ENCODE results near the gene PMFBP1. TPM values are rescaled to one million over a fixed set of nuclear protein-coding genes. Genes with fewer than 3 reads are reported as not detected.

PMFBP1 gene
- total RNA-seq, 2 donors from 2014 or later, result 2.0 to 4.4 TPM

- H3K36me3 ChIP-seq (replicated peaks in 1 of 2; ENCODE audit: insufficient read depth in 1 of 2, low read depth in 2 of 2), result no peaks in the 10 kb centered on the region
- no peak for ATAC-seq
- no peak overlapping the region for H3K4me3 ChIP-seq
- H3K27me3 ChIP-seq, result no peaks in the 10 kb centered on the region
- no peak for TF ChIP-seq CTCF (IDR thresholded peaks at IDR 0.05)
- TF ChIP-seq POLR2A (IDR thresholded peaks at IDR 0.05), result no peak
- DNase-seq, result no peak
- H3K4me1 ChIP-seq, result no peaks in the 10 kb centered on the region
- no peaks in the 10 kb centered on the region for H3K9me3 ChIP-seq
- intact Hi-C loops (cut with DNase I), result no loop called here
- no peak overlapping the region for H3K27ac ChIP-seq
- 37 to 71% methylated on average over 1 of the region's 1 CpG for WGBS, 2 donors
These were observed 2.2 kb downstream of the PMFBP1 start for GRCh38 chr16:72169708-72170107.

GRCh38 chr16:72168365-72168764 is 3.6 kb downstream of the PMFBP1 start:
- Histone ChIP-seq H3K4me3 (no peak overlapping the region), H3K9me3 (no peaks in the 10 kb centered on the region), H3K4me1 (no peaks in the 10 kb centered on the region), H3K27me3 (no peaks in the 10 kb centered on the region), H3K27ac (no peak overlapping the region), H3K36me3 (replicated peaks in 1 of 2; ENCODE audit: insufficient read depth in 1 of 2, low read depth in 2 of 2) (no peaks in the 10 kb centered on the region)
- no peak for DNase-seq
- no peak for ATAC-seq
- WGBS, 2 donors, result 76 to 83% methylated on average over 2 of the region's 2 CpGs
- TF ChIP-seq POLR2A (IDR thresholded peaks at IDR 0.05) (no peak), CTCF (IDR thresholded peaks at IDR 0.05) (no peak)
- intact Hi-C loops (cut with DNase I), result no loop called here

- no peak for DNase-seq
- H3K9me3 ChIP-seq, result no peaks in the 10 kb centered on the region
- 58 to 67% methylated on average over 6 of the region's 6 CpGs for WGBS, 2 donors
- intact Hi-C loops (cut with DNase I), result no loop called here
- no peak overlapping the region for H3K4me3 ChIP-seq
- H3K36me3 ChIP-seq (replicated peaks in 1 of 2; ENCODE audit: insufficient read depth in 1 of 2, low read depth in 2 of 2), result no peaks in the 10 kb centered on the region
- no peaks in the 10 kb centered on the region for H3K27me3 ChIP-seq
- no peak for TF ChIP-seq CTCF (IDR thresholded peaks at IDR 0.05)
- no peak for TF ChIP-seq POLR2A (IDR thresholded peaks at IDR 0.05)
- no peak overlapping the region for H3K27ac ChIP-seq
- no peaks in the 10 kb centered on the region for H3K4me1 ChIP-seq
- no peak for ATAC-seq
These were observed 4.9 kb downstream of the PMFBP1 start for GRCh38 chr16:72166954-72167561.

- 84 to 89% methylated on average over 2 of the region's 2 CpGs for WGBS, 2 donors
- intact Hi-C loops (cut with DNase I), result no loop called here
- H3K27ac ChIP-seq, result no peak overlapping the region
- TF ChIP-seq CTCF (IDR thresholded peaks at IDR 0.05) (no peak), POLR2A (IDR thresholded peaks at IDR 0.05) (no peak)
- no peaks in the 10 kb centered on the region for H3K27me3 ChIP-seq
- DNase-seq (no peak), ATAC-seq (no peak)
- no peaks in the 10 kb centered on the region for H3K9me3 ChIP-seq
- no peak overlapping the region for H3K4me3 ChIP-seq
- no peaks in the 10 kb centered on the region for H3K4me1 ChIP-seq
- no peaks in the 10 kb centered on the region for H3K36me3 ChIP-seq (replicated peaks in 1 of 2; ENCODE audit: insufficient read depth in 1 of 2, low read depth in 2 of 2)
These were observed 5.8 kb downstream of the PMFBP1 start for GRCh38 chr16:72166151-72166550.

GRCh38 chr16:72164691-72165090 is 7.3 kb downstream of the PMFBP1 start:
- DNase-seq (no peak), ATAC-seq (no peak)
- intact Hi-C loops (cut with DNase I), result no loop called here

More at GRCh38 chr16:72164691-72165090, 7.3 kb downstream of the PMFBP1 start:
- no peak overlapping the region for H3K4me3 ChIP-seq
- H3K4me1 ChIP-seq, result no peaks in the 10 kb centered on the region
- WGBS, 2 donors, result 64 to 79% methylated on average over 5 of the region's 5 CpGs
- H3K36me3 ChIP-seq (replicated peaks in 1 of 2; ENCODE audit: insufficient read depth in 1 of 2, low read depth in 2 of 2), result no peaks in the 10 kb centered on the region
- no peaks in the 10 kb centered on the region for H3K9me3 ChIP-seq
- H3K27me3 ChIP-seq, result no peaks in the 10 kb centered on the region
- H3K27ac ChIP-seq, result no peak overlapping the region
- no peak for TF ChIP-seq POLR2A (IDR thresholded peaks at IDR 0.05)
- TF ChIP-seq CTCF (IDR thresholded peaks at IDR 0.05), result no peak
